CD8-positive, alpha-beta memory T cell (primary cell): ENCODE measurements around the gene AMER3. TPM values are rescaled to one million over a fixed set of nuclear protein-coding genes. Genes with fewer than 3 reads are reported as not detected.

Experiments
- CTCF ChIA-PET: fragments of 350-600 bp; sonication (Branson Sonifier 250); formaldehyde crosslinking; loops from one replicate; lab custom pipeline; 2021; ENCODE audit warnings: antibody characterized with exemption; lab: Charles Lee
- POLR2A ChIA-PET: fragments of 350-600 bp; sonication (Branson Sonifier 250); formaldehyde crosslinking; loops from one replicate; lab custom pipeline; 2021; ENCODE audit warnings: antibody characterized with exemption; lab: Charles Lee
- DNase-seq, 5 donors: peaks; one replicate each; pipeline versions ENCODE4 v3.0.0 to v3.0.0-alpha.2; 2020 to 2022; ENCODE audit warnings: mixed read lengths in 1 of 5
- H3K27ac ChIP-seq: one replicate; pipeline ENCODE4 v1.7.0; 2013; ENCODE audit warnings: low read depth, mild to moderate bottlenecking, low read length, moderate library complexity
- H3K27me3 ChIP-seq: 2 replicates; pipeline ENCODE4 v1.7.0; 2013; ENCODE audit warnings: low read length, mild to moderate bottlenecking; ENCODE audit not compliant: insufficient read depth, poor library complexity, severe bottlenecking
- H3K36me3 ChIP-seq: 2 replicates; pipeline ENCODE4 v1.7.0; 2013; ENCODE audit warnings: mild to moderate bottlenecking, low read length, moderate library complexity; ENCODE audit not compliant: insufficient read depth
- H3K4me1 ChIP-seq: 2 replicates; pipeline ENCODE4 v1.7.0; 2013; ENCODE audit warnings: mild to moderate bottlenecking, low read length, moderate library complexity; ENCODE audit not compliant: insufficient read depth
- H3K4me3 ChIP-seq: 2 replicates; pipeline ENCODE4 v1.7.0; 2013; ENCODE audit warnings: mild to moderate bottlenecking, low read length
- H3K9me3 ChIP-seq: 2 replicates; pipeline ENCODE4 v1.7.0; 2013; ENCODE audit warnings: mild to moderate bottlenecking, low read length
- H3K27ac Mint-ChIP-seq, 8 donors: one replicate each; pipeline ENCODE4 v1.8.0; 2020 to 2021; ENCODE audit warnings: mixed read lengths in 8 of 8, mild to moderate bottlenecking in 6 of 8, inconsistent platforms in 3 of 8, moderate library complexity in 3 of 8
- H3K27me3 Mint-ChIP-seq, 2 donors: one replicate each; pipeline ENCODE4 v1.8.0; 2020 to 2021; ENCODE audit warnings: mixed read lengths in 2 of 2, mild to moderate bottlenecking in 1 of 2, moderate library complexity in 1 of 2
- H3K36me3 Mint-ChIP-seq, 3 donors: one replicate each; pipeline ENCODE4 v1.8.0; 2020 to 2021; ENCODE audit warnings: mixed read lengths in 3 of 3, inconsistent platforms in 1 of 3, mild to moderate bottlenecking in 1 of 3
- H3K4me1 Mint-ChIP-seq, 3 donors: one replicate each; pipeline ENCODE4 v1.8.0; 2020 to 2021; ENCODE audit warnings: mixed read lengths in 3 of 3, inconsistent platforms in 1 of 3, mild to moderate bottlenecking in 1 of 3
- H3K4me3 Mint-ChIP-seq, 7 donors: one replicate each; pipeline ENCODE4 v1.8.0; 2020 to 2021; ENCODE audit warnings: mixed read lengths in 7 of 7, mild to moderate bottlenecking in 6 of 7, moderate library complexity in 4 of 7, inconsistent platforms in 2 of 7
- H3K9me3 Mint-ChIP-seq, 5 donors: one replicate each; pipeline ENCODE4 v1.8.0; 2020 to 2022; ENCODE audit warnings: mixed read lengths in 5 of 5, mild to moderate bottlenecking in 3 of 5, moderate library complexity in 2 of 5, inconsistent platforms in 1 of 5
- polyA plus RNA-seq: library from polyadenylated mRNA; unstranded; fragments of 300-500 nt; fragmentation: Illumina TruSeq; gene quantifications from one replicate; pipeline ENCODE4 v1.2.3, GENCODE V29; 2021
- total RNA-seq, 2 experiments: library from RNA; stranded (reverse); gene quantifications; one replicate each; pipeline ENCODE4 v1.2.3, GENCODE V29; 2021

Gene AMER3
- total and polyA plus RNA-seq, 3 experiments from 2014 or later = not detected

DNA sequence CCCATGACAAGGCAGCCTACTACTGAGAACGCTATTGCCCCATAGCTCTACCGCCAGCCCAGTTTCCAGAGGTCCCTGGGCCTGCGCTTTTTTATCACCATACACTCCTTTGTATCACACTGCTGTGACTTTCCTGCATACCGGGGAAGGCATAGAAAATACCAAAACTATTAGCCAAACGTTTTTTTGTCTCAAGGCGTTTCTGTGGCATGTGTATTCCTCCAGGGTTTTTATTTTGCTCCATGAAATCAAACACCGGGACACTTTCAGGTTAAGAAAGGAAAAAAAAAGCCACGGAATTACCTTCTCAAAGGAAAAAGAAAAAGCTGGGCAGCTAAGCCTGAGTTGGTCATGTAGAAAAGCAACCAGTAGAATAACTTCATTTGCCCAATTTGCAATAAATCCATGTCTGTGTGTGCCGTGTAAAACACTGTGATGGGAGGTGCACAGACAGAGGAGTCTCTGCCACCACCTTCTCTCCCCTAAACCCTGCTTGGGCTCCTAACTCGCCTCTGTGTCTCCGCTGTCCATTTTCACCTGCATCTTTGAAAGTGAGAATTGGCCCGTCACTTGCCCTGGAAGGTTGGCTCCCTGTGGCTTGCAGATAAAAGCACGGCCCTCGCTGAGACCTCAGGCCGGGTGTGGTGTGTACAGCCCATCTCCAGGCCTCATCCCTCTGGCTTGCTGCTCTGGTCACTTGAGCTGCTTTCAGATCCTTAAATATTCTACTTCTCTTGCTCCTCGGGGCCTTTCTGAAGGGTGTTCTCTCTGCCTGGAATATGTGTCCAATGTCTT is 1.7 kb downstream of the AMER3 start:
- peaks cover 0 to 6% (median 0%) of the 10 kb centered on the region in 5 donors for H3K9me3 Mint-ChIP-seq
- Histone ChIP-seq H3K27ac (no peak overlapping the region), H3K4me3 (no peak overlapping the region), H3K9me3 (no peaks in the 10 kb centered on the region), H3K27me3 (peaks cover 14% of the 10 kb centered on the region), H3K36me3 (no peaks in the 10 kb centered on the region), H3K4me1 (no peaks in the 10 kb centered on the region)
- H3K4me1 Mint-ChIP-seq = peaks cover 0 to 21% (median 9%) of the 10 kb centered on the region in 3 donors
- no peak for DNase-seq
- peaks cover 0 to 2% (median 0%) of the 10 kb centered on the region in 3 donors for H3K36me3 Mint-ChIP-seq
- ChIA-PET POLR2A (no interaction called here), CTCF (no interaction called here)
- peak overlapping the region in 6 of 7 donors; percentile 32 to 73 (median 62) for H3K4me3 Mint-ChIP-seq
- peaks cover 46 to 72% of the 10 kb centered on the region in 2 donors for H3K27me3 Mint-ChIP-seq
- H3K27ac Mint-ChIP-seq = no peak overlapping the region

DNA sequence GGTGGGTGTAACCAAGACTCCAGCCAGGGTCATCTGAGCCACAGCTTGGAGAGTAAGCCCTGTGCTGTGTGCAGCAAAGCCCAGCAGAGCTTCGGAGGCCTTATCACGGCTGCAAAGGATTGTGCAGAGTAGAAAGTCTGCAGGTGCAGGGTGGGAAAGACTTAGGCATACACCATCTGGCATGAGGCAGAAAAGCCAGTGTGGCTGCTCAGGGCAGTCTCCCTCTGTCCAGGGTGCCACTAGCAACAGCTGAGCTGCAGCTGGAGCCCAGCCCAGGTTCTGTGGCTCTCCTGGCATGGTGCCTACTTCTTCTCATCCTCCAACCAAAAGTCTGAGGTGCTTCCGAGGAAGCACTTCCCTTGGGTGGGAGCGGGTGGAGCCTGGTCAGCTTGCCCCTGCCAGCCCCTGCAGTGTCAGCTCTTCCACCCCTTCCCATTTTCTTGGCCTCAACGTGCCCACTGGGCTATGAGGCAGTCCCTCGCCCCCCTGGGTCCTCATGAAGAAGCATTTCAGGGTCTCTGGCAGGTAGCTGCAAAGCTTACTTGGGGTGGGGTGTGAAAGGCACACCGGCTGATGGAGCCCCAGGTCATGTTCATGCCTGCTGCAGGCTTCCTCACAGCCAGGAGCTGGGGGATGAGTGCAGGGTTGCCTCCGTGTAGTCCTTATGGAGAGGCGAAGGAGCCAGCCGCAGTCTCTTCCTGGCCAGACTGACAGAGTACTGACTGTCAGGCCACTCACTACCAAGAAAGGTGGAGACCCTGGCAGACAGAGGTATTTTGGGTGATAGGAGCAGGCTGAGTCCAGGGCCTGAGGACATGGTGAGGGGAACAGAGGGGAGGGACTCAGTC is 4.8 kb downstream of the AMER3 start:
- Histone ChIP-seq H3K27me3 (peaks cover 10% of the 10 kb centered on the region), H3K9me3 (no peaks in the 10 kb centered on the region), H3K4me3 (no peak overlapping the region), H3K36me3 (no peaks in the 10 kb centered on the region), H3K4me1 (no peaks in the 10 kb centered on the region), H3K27ac (no peak overlapping the region)
- Mint-ChIP-seq H3K4me3 (no peak overlapping the region), H3K27ac (no peak overlapping the region), H3K9me3 (peaks cover 0 to 3% (median 0%) of the 10 kb centered on the region in 5 donors), H3K36me3 (peaks cover 0 to 2% (median 0%) of the 10 kb centered on the region in 3 donors), H3K27me3 (peaks cover 38 to 53% of the 10 kb centered on the region in 2 donors), H3K4me1 (peaks cover 0 to 15% (median 6%) of the 10 kb centered on the region in 3 donors)
- ChIA-PET CTCF (no interaction called here), POLR2A (no interaction called here)
- no peak for DNase-seq

- Mint-ChIP-seq H3K27ac (no peak overlapping the region), H3K4me1 (peaks cover 0 to 9% (median 5%) of the 10 kb centered on the region in 3 donors), H3K9me3 (peaks cover 0 to 3% (median 0%) of the 10 kb centered on the region in 5 donors), H3K27me3 (peaks cover 37 to 56% of the 10 kb centered on the region in 2 donors), H3K36me3 (peaks cover 0 to 2% (median 0%) of the 10 kb centered on the region in 3 donors), H3K4me3 (no peak overlapping the region)
- POLR2A ChIA-PET = no interaction called here
- CTCF ChIA-PET = no interaction called here
- no peak for DNase-seq
- no peaks in the 10 kb centered on the region for H3K9me3 ChIP-seq
- no peaks in the 10 kb centered on the region for H3K4me1 ChIP-seq
- no peak overlapping the region for H3K4me3 ChIP-seq
- H3K36me3 ChIP-seq = no peaks in the 10 kb centered on the region
- no peak overlapping the region for H3K27ac ChIP-seq
- H3K27me3 ChIP-seq = peaks cover 10% of the 10 kb centered on the region
Measured at GRCh38 chr2:130760754-130761751, 5.7 kb downstream of the AMER3 start.

DNA sequence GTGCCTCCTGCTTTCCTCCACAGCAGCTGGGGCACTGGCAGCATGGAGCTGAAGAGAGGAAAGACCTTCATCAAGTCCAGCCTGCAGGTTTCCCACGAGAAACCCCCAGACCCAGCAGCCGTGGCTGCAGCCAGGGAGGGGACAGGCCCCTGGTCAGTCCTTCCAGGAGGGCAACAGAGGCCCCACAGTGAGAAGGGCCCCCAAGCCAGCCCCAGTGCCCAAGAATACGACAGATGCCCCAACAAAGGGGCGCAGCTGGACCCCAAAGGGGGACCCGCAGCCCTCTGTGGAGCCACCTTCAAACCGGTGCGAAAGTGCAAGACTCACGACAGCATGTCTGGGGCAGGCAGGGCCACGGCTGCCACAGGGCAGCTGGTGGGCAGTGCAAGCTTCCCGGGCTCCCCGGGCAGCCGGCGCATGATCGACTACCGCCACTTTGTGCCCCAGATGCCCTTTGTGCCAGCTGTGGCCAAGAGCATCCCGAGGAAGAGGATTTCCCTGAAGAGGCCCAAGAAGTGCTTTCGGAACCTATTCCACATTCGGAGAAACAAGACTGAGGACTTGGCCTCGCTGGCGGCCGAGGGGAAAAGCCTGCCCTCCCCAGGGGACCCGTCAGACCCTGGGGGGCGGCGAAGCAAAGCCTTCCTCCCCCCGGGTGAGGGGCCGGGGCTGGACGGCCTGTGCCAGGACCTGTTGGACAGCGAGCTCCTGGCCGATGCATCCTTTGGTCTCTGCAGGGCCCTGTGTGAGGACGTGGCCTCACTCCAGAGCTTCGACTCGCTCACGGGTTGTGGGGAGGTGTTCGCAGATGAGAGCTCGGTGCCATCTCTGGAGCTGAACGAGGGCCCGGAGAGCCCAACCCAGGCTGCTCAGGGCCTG is 6.9 kb downstream of the AMER3 start:
- H3K36me3 Mint-ChIP-seq = peaks cover 0 to 2% (median 0%) of the 10 kb centered on the region in 3 donors
- ChIA-PET POLR2A (no interaction called here), CTCF (interaction anchor here (1.3 kb wide), 1 partner anchor 35 kb away, joined by 4 read pairs; no protein-coding TSS in a partner anchor)

DNA sequence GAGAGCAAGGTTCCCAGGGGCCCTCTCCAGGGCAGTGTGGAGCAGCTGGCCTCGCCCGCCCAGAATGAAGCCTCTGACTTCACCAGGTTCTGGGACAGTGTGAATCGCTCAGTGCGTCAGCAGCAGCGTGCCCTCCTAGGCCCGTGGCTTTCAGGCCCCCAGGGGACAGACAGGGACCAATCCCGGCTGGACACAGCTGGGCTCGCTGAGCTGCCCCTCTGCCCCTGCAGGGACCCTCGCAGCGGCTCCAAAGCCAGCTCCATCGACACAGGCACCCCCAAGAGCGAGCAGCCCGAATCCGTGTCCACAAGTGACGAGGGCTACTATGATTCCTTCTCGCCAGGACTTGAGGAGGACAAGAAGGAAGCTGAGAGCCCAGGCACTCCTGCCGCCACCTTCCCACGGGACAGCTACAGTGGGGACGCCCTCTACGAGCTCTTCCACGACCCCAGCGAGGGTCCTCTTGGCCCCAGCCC is 7.6 kb downstream of the AMER3 start:
- no peaks in the 10 kb centered on the region for H3K4me1 Mint-ChIP-seq
- Histone ChIP-seq H3K4me3 (no peak overlapping the region), H3K27ac (no peak overlapping the region), H3K9me3 (no peaks in the 10 kb centered on the region), H3K36me3 (no peaks in the 10 kb centered on the region), H3K27me3 (no peaks in the 10 kb centered on the region), H3K4me1 (no peaks in the 10 kb centered on the region)
- ChIA-PET CTCF (interaction anchor here (1.3 kb wide), 1 partner anchor 35 kb away, joined by 4 read pairs; no protein-coding TSS in a partner anchor), POLR2A (no interaction called here)
- DNase-seq = no peak
- H3K9me3 Mint-ChIP-seq = no peaks in the 10 kb centered on the region
- no peak overlapping the region for H3K27ac Mint-ChIP-seq
- no peak overlapping the region for H3K4me3 Mint-ChIP-seq
- no peaks in the 10 kb centered on the region for H3K36me3 Mint-ChIP-seq
- peaks cover 24 to 52% of the 10 kb centered on the region in 2 donors for H3K27me3 Mint-ChIP-seq

More for the DNA sequence above, 6.9 kb downstream of the AMER3 start:
- H3K36me3 ChIP-seq = no peaks in the 10 kb centered on the region
- peaks cover 31 to 54% of the 10 kb centered on the region in 2 donors for H3K27me3 Mint-ChIP-seq
- no peak overlapping the region for H3K27ac Mint-ChIP-seq
- no peak overlapping the region for H3K4me3 ChIP-seq
- DNase-seq = no peak
- peaks cover 1% of the 10 kb centered on the region for H3K27me3 ChIP-seq
- peaks cover 0 to 1% (median 0%) of the 10 kb centered on the region in 5 donors for H3K9me3 Mint-ChIP-seq
- H3K4me1 ChIP-seq = no peaks in the 10 kb centered on the region
- H3K4me1 Mint-ChIP-seq = peaks cover 0 to 4% (median 2%) of the 10 kb centered on the region in 3 donors
- H3K4me3 Mint-ChIP-seq = no peak overlapping the region
- H3K27ac ChIP-seq = no peak overlapping the region
- H3K9me3 ChIP-seq = no peaks in the 10 kb centered on the region

DNA sequence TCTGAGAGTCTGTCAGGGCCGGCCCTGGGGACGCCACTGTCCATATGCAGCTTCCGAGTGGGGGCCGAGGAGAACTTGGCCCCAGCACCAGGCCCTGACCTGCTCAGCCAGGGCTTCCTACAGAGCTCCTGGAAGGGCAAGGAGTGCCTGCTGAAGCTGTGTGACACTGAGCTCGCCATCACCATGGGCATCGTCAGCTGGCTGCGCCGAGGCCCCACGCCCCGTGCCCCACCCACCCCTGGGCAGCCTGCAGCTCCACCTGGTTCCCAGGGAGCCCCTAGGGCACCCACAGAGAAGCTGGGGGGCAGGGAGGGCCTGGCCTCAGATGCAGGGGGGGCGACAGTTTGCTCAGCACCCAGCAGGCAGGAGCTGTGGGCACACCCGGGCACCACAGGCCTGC is 8.1 kb downstream of the AMER3 start:
- no peaks in the 10 kb centered on the region for H3K9me3 ChIP-seq
- no peak overlapping the region for H3K27ac ChIP-seq
- CTCF ChIA-PET = interaction anchor here (1.3 kb wide), 1 partner anchor 34 kb away, joined by 4 read pairs; no protein-coding TSS in a partner anchor
- no peak overlapping the region for H3K4me3 Mint-ChIP-seq
- H3K36me3 ChIP-seq = no peaks in the 10 kb centered on the region
- peaks cover 19 to 50% of the 10 kb centered on the region in 2 donors for H3K27me3 Mint-ChIP-seq
- no peak overlapping the region for H3K4me3 ChIP-seq
- POLR2A ChIA-PET = no interaction called here
- H3K27ac Mint-ChIP-seq = no peak overlapping the region
- H3K27me3 ChIP-seq = no peaks in the 10 kb centered on the region
- H3K9me3 Mint-ChIP-seq = no peaks in the 10 kb centered on the region
- DNase-seq = no peak
- H3K4me1 Mint-ChIP-seq = no peaks in the 10 kb centered on the region
- no peaks in the 10 kb centered on the region for H3K4me1 ChIP-seq
- H3K36me3 Mint-ChIP-seq = no peaks in the 10 kb centered on the region
